Motor neuron (in vitro differentiated cells): ENCODE measurements around the gene RELN. TPM values are rescaled to one million over a fixed set of nuclear protein-coding genes. Genes with fewer than 3 reads are reported as not detected.
A peak's percentile ranks its signal among the peaks of the same experiment; 100 is the strongest.
"Not testable (repeated sequence)": the region's sequence is repeated elsewhere in the genome, so short reads cannot be mapped to it uniquely, and the experiment has no call there.

Source experiments
- ATAC-seq, 8 experiments: fragments of 200-7000 bp; cut with Tn5 transposase; replicated peaks in 6 of 8; 2 replicates each; pipeline ENCODE4 v1.8.0; 2021; ENCODE audit warnings: mild to moderate bottlenecking in 8 of 8, moderate library complexity in 8 of 8
- H3K27ac ChIP-seq, 2 donors: fragments of 250-450 bp; sonication (Bioruptor Pico); 2 replicates each; pipeline ENCODE4 v1.9.0; 2021; ENCODE audit warnings: antibody characterized with exemption in 2 of 2, mild to moderate bottlenecking in 2 of 2, moderate library complexity in 1 of 2
- H3K4me1 ChIP-seq, 2 donors: fragments of 250-450 bp; sonication (Bioruptor Pico); replicated peaks in 1 of 2; 2 replicates each; pipeline ENCODE4 v1.6.1; 2021; ENCODE audit warnings: antibody characterized with exemption in 2 of 2, mild to moderate bottlenecking in 2 of 2, moderate library complexity in 1 of 2
- H3K4me3 ChIP-seq, 5 donors: fragments of 250-450 bp; sonication (Bioruptor Pico); 2 replicates each; pipeline ENCODE4 v1.9.0; 2021; ENCODE audit warnings: antibody characterized with exemption in 5 of 5, mild to moderate bottlenecking in 5 of 5, moderate library complexity in 4 of 5
- WGBS, 10 experiments: fragments of 450-650 bp; shearing (Covaris generic); methylation state at CpG; one replicate each; pipeline ENCODE4 v1.0.0; 2022; 5-methylcytosine and 5-hydroxymethylcytosine counted together
- in situ Hi-C, 9 experiments: fragments of 400-800 bp; cut with MboI; loops; one replicate each; pipeline ENCODE4 v1.15.0; 2021; ENCODE audit warnings: low sequenced_read_pairs in 9 of 9, low pct_unique_long_range_greater_than_20kb in 2 of 9; ENCODE audit not compliant: unreplicated experiment in 9 of 9
- total RNA-seq, 8 experiments: library from RNA; unstranded; fragments of 300-600 nt; gene quantifications; 2 replicates each; pipeline versions ENCODE4 v1.2.3 to v1.2.4, GENCODE V29; 2022

RELN gene
- total RNA-seq, 8 experiments from 2014 or later = 0.36 to 72.9 (median 35.2) TPM

DNA sequence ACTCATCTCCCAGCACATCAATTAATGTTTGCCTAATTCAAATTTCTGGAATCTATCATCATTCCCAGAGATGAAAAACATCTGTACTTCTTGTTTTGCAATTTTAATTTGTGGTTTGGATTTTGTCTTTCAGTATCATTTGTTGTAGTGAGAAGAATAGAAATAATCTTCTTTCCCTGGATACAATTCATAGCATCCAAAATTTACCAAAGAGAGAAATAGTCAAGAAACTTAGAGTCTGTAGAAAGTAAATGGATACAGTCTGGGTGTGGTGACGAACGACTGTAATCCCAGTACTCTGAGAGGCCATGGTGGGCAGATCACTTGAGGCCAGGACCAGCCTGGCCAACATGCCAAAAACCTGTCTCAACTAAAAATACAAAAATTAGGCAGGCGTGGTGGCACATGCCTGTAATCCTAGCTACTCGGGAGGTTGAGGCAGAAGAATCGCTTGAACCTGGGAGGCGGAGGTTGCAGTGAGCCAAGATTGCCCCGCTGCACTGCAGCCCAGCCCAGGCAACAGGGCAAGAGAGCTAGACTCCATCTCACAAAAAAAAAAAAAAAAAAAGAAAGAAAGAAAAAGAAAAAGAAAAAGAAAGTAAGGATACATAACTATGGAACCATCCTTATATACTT lies 193.0 kb downstream of the RELN start:
- Histone ChIP-seq H3K4me3 (no peak overlapping the region), H3K27ac (no peak overlapping the region), H3K4me1 (peaks cover 0 to 4% of the 10 kb centered on the region in 2 donors)
- in situ Hi-C loops = no loop called here
- ATAC-seq = peak in 3 of 8 experiments; percentile 67 to 74 (median 74)
- 11 to 100% (median 37%) methylated on average over 4 to 7 of the region's 7 CpGs; no CpG with 5 or more reads in 3 of the 10 experiments for WGBS, 10 experiments

DNA sequence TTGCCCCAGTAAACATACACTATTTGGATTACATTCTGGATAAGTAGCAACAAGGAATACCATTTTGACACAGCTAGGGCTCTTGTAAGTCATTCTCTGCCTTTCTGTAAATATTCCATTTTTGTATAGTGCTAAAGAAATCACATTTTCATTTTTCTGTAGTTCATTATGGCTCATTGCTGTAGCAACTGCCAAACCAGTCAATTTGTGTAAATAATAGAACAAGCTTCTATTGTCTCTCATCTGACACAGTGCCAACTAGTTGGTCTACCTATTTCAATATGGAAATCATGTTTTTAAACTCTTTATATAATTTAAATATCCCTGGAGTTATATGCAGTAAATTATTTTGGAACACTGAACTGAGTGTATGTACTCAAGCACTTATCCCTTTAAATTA lies 193.7 kb downstream of the RELN start:
- Histone ChIP-seq H3K4me1 (peaks cover 0 to 4% of the 10 kb centered on the region in 2 donors), H3K4me3 (no peak overlapping the region), H3K27ac (no peak overlapping the region)
- in situ Hi-C loops = no loop called here
- peak in 3 of 8 experiments; percentile 29 to 73 (median 43) for ATAC-seq

DNA sequence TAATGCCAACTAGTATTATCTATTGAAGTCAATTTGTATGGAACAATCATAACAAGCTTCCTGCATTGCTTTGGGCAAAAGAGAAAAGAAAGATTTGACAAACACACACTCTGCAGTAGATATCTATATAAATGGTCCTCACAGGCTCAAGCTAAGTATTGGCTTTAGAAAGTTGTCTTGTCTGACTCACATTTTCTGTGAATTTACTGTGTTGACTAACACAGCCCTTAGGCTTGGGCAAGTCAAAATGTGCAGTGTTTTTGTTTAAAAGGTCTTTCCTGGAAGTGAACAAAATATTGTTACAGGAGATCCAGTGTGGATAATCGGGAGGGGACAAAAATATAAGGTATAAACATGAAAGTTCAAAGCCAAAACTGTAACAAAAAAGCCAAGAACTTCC lies 194.4 kb downstream of the RELN start:
- ATAC-seq = peak in 3 of 8 experiments; percentile 64 to 79 (median 71)
- no peak overlapping the region for H3K27ac ChIP-seq
- WGBS, 10 experiments = 0 to 100% (median 70%) methylated on average over 1 of the region's 1 CpG; no CpG with 5 or more reads in 1 of the 10 experiments
- peaks cover 0 to 4% of the 10 kb centered on the region in 2 donors for H3K4me1 ChIP-seq
- H3K4me3 ChIP-seq = no peak overlapping the region
- in situ Hi-C loops = no loop called here

DNA sequence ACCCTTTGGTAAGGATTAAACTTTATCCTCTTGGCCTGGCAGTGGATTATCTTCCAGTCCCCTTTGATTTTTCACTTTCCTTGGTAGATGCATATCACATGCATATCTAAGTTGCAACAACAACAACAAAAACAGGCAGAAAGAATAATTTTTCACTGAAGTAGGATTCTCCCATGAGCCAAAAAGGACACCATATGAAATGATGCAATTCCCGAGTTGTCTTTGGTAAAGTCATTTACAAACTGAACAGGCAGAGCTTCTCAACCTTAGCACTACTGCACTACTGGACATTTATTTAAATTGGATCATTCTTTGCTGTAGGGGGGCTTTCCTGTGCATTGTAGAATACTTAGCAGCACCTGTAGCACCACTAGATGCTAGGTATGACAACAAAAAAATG lies 195.0 kb downstream of the RELN start:
- in situ Hi-C loops = no loop called here
- no peak for ATAC-seq
- Histone ChIP-seq H3K4me3 (no peak overlapping the region), H3K4me1 (peaks cover 0 to 4% of the 10 kb centered on the region in 2 donors), H3K27ac (no peak overlapping the region)
- 14 to 71% (median 57%) methylated on average over 1 of the region's 1 CpG; no CpG with 5 or more reads in 5 of the 10 experiments for WGBS, 10 experiments

DNA sequence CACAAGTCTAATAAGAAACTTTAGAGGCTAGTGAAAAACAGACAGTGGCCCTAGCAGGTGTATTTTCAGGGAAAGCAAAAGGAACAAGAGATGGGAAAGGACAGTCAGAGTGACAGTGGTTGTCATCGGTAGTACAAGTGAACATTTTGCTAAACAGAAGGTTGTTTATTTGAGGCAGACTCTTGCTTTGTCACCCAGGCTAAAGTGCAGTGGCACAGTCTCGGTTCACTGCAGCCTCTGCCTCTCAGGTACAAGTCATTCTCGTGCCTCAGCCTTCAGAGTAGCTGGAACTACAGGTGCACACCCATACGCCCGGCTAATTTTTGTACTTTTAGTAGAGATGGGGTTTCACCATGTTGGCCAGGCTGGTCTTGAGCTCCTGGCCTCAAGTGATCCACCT lies 195.8 kb downstream of the RELN start:
- no peak for ATAC-seq
- Histone ChIP-seq H3K4me1 (peaks cover 0 to 4% of the 10 kb centered on the region in 2 donors), H3K4me3 (no peak overlapping the region), H3K27ac (no peak overlapping the region)
- in situ Hi-C loops = no loop called here
- WGBS, 10 experiments = 60 to 83% (median 80%) methylated on average over 1 to 5 of the region's 5 CpGs; no CpG with 5 or more reads in 4 of the 10 experiments

DNA sequence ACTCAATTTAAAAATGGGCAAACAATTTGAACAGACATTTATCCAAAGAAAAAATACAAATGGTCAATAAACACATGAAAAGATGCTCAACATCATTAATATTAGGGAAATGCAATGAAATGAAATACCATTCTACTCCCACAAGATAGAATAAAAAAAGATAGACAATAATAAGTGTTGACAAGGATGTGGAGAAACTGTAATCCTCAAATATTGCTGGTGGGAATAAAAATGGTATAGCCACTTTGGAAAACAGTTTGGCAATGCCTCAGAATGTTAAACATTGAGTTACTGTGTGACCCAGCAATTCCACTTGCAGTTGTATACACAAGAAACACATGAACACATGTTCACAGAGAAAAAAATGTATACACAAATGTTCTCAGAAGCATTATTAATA lies 197.6 kb downstream of the RELN start:
- in situ Hi-C loops = no loop called here
- H3K4me3 ChIP-seq = no peak overlapping the region
- no peaks in the 10 kb centered on the region for H3K4me1 ChIP-seq
- ATAC-seq = no peak
- H3K27ac ChIP-seq = no peak overlapping the region

DNA sequence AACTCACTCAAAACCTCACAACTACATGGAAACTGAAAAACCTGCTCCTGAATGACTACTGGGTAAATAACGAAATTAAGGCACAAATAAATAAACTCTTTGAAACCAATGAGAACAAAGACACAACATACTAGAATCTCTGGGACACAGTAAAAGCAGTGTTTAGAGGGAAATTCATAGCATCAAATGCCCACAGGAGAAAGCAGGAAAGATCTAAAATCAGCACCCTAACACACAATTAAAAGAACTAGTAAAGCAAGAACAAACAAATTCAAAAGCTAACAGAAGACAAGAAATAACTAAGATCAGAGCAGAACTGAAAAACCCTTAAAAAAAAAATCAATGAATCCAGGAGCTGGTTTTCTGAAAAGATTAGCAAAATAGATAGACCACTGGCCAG lies 202.4 kb downstream of the RELN start:
- not testable (repeated sequence) for H3K4me1 ChIP-seq

DNA sequence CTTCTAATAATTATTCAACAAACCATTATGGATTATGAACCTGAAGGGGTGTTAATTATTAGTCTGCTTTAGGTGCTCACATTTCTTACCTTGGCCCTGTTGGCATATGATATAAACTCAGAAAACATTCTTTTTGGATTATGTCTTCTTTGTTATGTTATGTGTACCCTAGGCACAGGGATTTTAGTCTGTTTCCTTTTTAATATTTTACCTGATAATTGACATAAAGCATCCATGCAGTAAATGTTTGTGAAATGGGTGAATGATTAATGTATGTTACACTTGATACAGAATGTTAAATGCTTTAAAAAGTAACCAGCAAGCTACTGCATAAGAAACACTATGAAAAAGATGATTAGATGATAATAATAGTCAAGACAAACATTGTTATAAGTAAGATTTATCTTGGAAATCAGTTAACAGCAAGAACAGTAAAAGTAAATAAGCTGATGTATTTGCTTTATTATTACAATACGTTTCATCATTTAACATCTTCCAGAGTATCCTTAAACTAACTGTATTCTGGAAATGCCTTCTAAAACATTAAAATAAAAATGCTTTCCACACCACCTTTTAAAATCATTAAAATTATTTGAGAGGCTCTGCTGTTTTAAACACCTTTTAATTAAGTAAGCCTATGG lies 204.7 kb downstream of the RELN start:
- no peak overlapping the region for H3K27ac ChIP-seq

More for the DNA sequence above, 202.4 kb downstream of the RELN start:
- H3K27ac ChIP-seq, ATAC-seq, in situ Hi-C loops, H3K4me3 ChIP-seq: not testable (repeated sequence)
- WGBS, 10 experiments = 8 to 100% (median 70%) methylated on average over 1 of the region's 1 CpG; no CpG with 5 or more reads in 2 of the 10 experiments

DNA sequence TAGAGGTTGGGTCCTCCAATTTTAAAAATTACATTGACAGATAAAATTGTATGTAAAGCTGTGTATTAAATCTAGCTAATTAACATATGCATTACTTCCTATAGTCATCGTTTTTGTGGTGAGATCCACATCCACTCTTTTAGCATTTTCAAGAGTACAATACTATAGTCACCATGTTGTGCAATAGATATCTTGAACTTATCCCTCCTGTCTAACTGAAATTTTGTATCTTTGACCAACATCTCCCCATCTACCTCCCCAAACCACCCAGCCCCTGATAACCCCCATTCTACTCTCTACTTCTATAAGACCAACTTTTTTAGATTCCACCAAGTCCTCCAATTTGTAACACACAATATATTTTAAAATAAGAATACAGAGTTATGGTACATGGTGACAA lies 208.0 kb downstream of the RELN start:
- ATAC-seq = no peak
- 0 to 83% (median 67%) methylated on average over 1 of the region's 1 CpG; no CpG with 5 or more reads in 5 of the 10 experiments for WGBS, 10 experiments
- in situ Hi-C loops = no loop called here
- Histone ChIP-seq H3K4me3 (no peak overlapping the region), H3K4me1 (peaks cover 0 to 6% of the 10 kb centered on the region in 2 donors), H3K27ac (no peak overlapping the region)

More for the DNA sequence above, 204.7 kb downstream of the RELN start:
- no peak overlapping the region for H3K4me3 ChIP-seq
- 27 to 100% (median 55%) methylated on average over 1 of the region's 1 CpG; no CpG with 5 or more reads in 2 of the 10 experiments for WGBS, 10 experiments
- H3K4me1 ChIP-seq = no peaks in the 10 kb centered on the region
- in situ Hi-C loops = no loop called here
- no peak for ATAC-seq

DNA sequence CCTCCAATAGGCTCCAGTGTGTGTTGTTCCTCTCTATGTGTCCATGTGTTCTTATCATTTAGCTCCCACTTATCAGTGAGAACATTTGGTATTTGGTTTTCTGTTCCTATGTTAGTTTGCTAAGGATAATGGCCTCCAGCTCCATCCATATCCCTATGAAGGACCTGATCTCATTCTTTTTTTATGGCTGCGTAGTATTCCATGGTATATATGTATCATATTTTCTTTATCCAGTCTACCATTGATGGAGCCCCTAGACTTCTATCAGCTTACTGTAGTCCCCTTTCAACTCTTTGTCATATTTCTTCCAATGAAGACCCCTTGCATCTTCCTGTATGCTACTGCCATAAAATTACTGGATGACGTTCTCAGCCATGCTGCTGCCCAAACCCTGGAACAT lies 208.9 kb downstream of the RELN start:
- 43 to 100% (median 83%) methylated on average over 1 to 2 of the region's 2 CpGs; no CpG with 5 or more reads in 3 of the 10 experiments for WGBS, 10 experiments
- ATAC-seq, H3K27ac ChIP-seq, in situ Hi-C loops, H3K4me3 ChIP-seq, H3K4me1 ChIP-seq: not testable (repeated sequence)

DNA sequence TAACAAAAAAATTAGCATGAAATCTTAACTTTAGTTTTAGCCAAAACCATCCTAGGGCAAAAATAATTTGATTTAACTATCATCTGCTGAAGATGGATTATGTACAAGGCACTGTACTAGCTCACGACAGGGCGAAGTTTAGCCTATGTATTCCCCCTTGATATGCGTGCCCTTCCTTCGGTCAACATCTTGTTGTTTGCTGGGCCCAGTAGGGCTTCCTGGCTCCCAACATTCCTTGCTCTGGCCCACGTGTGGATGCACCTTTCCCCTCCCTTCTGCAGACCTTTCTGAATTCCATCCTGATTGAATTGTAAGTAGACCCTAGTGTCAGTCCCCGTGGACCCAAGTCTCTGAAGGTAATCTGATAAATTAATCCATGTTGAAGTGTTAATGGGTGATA lies 212.0 kb downstream of the RELN start:
- in situ Hi-C loops = no loop called here
- H3K4me3 ChIP-seq = no peak overlapping the region
- no peak overlapping the region for H3K27ac ChIP-seq
- peaks cover 0 to 6% of the 10 kb centered on the region in 2 donors for H3K4me1 ChIP-seq
- ATAC-seq = no peak
- WGBS, 10 experiments = 64 to 100% (median 89%) methylated on average over 1 to 6 of the region's 6 CpGs; no CpG with 5 or more reads in 2 of the 10 experiments

DNA sequence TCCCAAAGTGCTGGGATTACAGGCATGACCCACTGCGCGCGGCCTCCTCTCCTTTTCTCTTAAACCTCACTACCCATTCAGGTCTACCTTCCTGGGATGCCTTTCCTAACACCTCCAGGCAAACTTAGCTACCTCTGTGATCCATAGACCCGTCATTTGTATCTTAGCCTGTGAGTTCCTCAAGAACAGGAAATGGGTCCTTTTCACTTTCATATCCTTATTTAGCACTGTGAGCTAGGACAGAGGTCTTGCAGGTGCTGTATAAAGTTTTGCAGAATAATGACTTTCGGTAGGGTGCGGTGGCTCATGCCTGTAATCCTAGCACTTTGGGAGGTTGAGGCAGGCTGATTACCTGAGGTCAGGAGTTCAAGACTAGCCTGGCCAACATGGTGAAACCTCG lies 215.7 kb downstream of the RELN start:
- Histone ChIP-seq H3K4me1 (peaks cover 0 to under 1% of the 10 kb centered on the region in 2 donors), H3K4me3 (no peak overlapping the region), H3K27ac (no peak overlapping the region)
- in situ Hi-C loops = no loop called here
- WGBS, 10 experiments = 50 to 100% (median 95%) methylated on average over 1 to 6 of the region's 7 CpGs; no CpG with 5 or more reads in 3 of the 10 experiments
- no peak for ATAC-seq

DNA sequence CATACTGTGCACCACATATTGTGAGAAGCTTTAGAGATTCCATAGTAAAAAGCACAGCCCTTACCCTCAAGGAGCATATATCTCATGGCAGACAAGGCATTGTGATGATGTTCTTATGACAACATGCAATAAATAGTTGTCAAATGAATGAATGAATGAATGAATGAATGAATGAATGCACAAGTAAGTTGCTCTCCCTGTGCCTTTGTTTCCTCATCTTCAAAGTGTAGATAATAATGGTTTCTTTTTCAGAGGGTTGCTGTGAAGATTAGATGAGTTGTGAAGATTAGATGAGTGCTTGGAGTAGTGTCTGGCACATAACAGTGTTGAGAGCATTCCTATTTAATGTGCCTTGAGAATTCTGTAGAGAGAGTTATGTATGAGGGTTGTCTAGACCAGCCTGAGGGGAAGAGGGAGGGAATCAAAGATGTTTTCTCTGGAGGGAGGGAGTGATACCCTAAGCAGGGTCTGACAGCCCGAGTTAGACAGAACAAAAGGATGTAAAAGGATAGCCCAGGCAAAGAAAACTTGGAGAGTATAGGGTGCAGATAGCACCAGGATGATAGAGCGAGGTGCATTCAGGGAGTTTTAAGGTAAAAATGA lies 217.2 kb downstream of the RELN start:
- peak in 1 of 8 experiments; percentile 53 for ATAC-seq
- no peak overlapping the region for H3K27ac ChIP-seq
- in situ Hi-C loops = no loop called here
- WGBS, 10 experiments = 8 to 86% (median 56%) methylated on average over 1 to 2 of the region's 2 CpGs; no CpG with 5 or more reads in 1 of the 10 experiments
- H3K4me1 ChIP-seq = peaks cover 0 to under 1% of the 10 kb centered on the region in 2 donors
- H3K4me3 ChIP-seq = no peak overlapping the region
